Hematopoietic multipotent progenitor cell (in vitro differentiated cells): ENCODE measurements around the gene ZNF438. TPM values are rescaled to one million over a fixed set of nuclear protein-coding genes. Genes with fewer than 3 reads are reported as not detected.
"Not testable (repeated sequence)": the region's sequence is repeated elsewhere in the genome, so short reads cannot be mapped to it uniquely, and the experiment has no call there.

Experiments used
- DNase-seq, 3 donors: peaks; one replicate each; pipeline ENCODE4 v3.0.0-alpha.2; 2011 to 2015; ENCODE audit warnings: low read depth in 2 of 3, low spot score in 2 of 3
- total RNA-seq: library from RNA; depleted of rRNA; stranded (reverse); fragments of >200 nt; gene quantifications from one replicate; pipeline ENCODE4 v1.2.3, GENCODE V29; 2012

ZNF438 gene
- total RNA-seq, 1 donor = 4.3 TPM

- DNase-seq = no peak
Measured at GRCh38 chr10:31055573-31056251, 24.0 kb upstream of the ZNF438 start.

- no peak for DNase-seq
Measured at GRCh38 chr10:31051703-31052102, 20.0 kb upstream of the ZNF438 start.

GRCh38 chr10:31042670-31043069 is 11.0 kb upstream of the ZNF438 start:
- no peak for DNase-seq

- DNase-seq = no peak
Measured at GRCh38 chr10:31041011-31041410, 9.3 kb upstream of the ZNF438 start.

- DNase-seq = peak in 1 of 3 donors; percentile 11
Measured at GRCh38 chr10:31039006-31039405, 7.3 kb upstream of the ZNF438 start.

- DNase-seq = no peak
Measured at GRCh38 chr10:31037749-31038148, 6.1 kb upstream of the ZNF438 start.

- DNase-seq = no peak
Measured at GRCh38 chr10:31036209-31036608, 4.5 kb upstream of the ZNF438 start.

GRCh38 chr10:31035266-31035798 is 3.7 kb upstream of the ZNF438 start:
- DNase-seq = no peak

- DNase-seq = no peak
Measured at GRCh38 chr10:31034098-31034909, 2.6 kb upstream of the ZNF438 start.

- no peak for DNase-seq
Measured at GRCh38 chr10:31033147-31033546, 1.5 kb upstream of the ZNF438 start.

GRCh38 chr10:31032258-31033132 is 830 bp upstream of the ZNF438 start:
- peak; percentile 80 to 94 (median 94) for DNase-seq

GRCh38 chr10:31031205-31031557 is 484 bp downstream of the ZNF438 start:
- DNase-seq = no peak

- DNase-seq = no peak
Measured at GRCh38 chr10:31030800-31031199, 865 bp downstream of the ZNF438 start.

- DNase-seq = no peak
Measured at GRCh38 chr10:31030260-31030659, 1.4 kb downstream of the ZNF438 start.

GRCh38 chr10:31028081-31028480 is 3.6 kb downstream of the ZNF438 start:
- DNase-seq = no peak

GRCh38 chr10:31026279-31026678 is 5.4 kb downstream of the ZNF438 start:
- not testable (repeated sequence) for DNase-seq

GRCh38 chr10:31025142-31025541 is 6.5 kb downstream of the ZNF438 start:
- no peak for DNase-seq

- no peak for DNase-seq
Measured at GRCh38 chr10:31023558-31023957, 8.1 kb downstream of the ZNF438 start.

- DNase-seq = no peak
Measured at GRCh38 chr10:31020209-31020608, 11.5 kb downstream of the ZNF438 start.

GRCh38 chr10:31018962-31019361 is 12.7 kb downstream of the ZNF438 start:
- DNase-seq = no peak

- DNase-seq = no peak
Measured at GRCh38 chr10:31018356-31018750, 13.3 kb downstream of the ZNF438 start.
